ENCODE measurements around the gene ALCAM. TPM values are rescaled to one million over a fixed set of nuclear protein-coding genes. Genes with fewer than 3 reads are reported as not detected.

Gene ALCAM
- total RNA-seq, 2 experiments from 2014 or later = 47.7 to 51.3 TPM

GRCh38 chr3:105533960-105534359 lies 167.3 kb downstream of the ALCAM start:
- Histone ChIP-seq H3K4me1 (ENCODE audit: insufficient read depth, low read length, poor library complexity, severe bottlenecking) (no peaks in the 10 kb centered on the region), H3K4me3 (ENCODE audit: low read depth, low read length, poor library complexity, severe bottlenecking) (no peak overlapping the region), H2AFZ (ENCODE audit: low read length) (no peak overlapping the region), H3K9me2 (ENCODE audit: insufficient read depth, low read length) (no peaks in the 10 kb centered on the region), H3K36me3 (ENCODE audit: insufficient read depth, low read length) (peaks cover 7% of the 10 kb centered on the region; the same call in 1 of the 2 replicates), H3K79me2 (ENCODE audit: insufficient read depth, low read depth, low read length) (no peaks in the 10 kb centered on the region), H4K20me1 (ENCODE audit: insufficient read depth, low read length) (no peaks in the 10 kb centered on the region), H3K9me3 (ENCODE audit: low read length) (no peaks in the 10 kb centered on the region), H3K4me2 (ENCODE audit: low read length) (no peak overlapping the region), H3K27ac (ENCODE audit: low read depth, low read length, poor library complexity, severe bottlenecking) (no peak overlapping the region)
- ChIA-PET CTCF (ENCODE audit: unreplicated experiment) (no interaction called here), POLR2A (no interaction called here)
- no peak for TF ChIP-seq EZH2phosphoT487 (IDR thresholded peaks at IDR 0.05; ENCODE audit: borderline replicate concordance, low read depth, low read length)
- TF ChIP-seq, protein P1, sequence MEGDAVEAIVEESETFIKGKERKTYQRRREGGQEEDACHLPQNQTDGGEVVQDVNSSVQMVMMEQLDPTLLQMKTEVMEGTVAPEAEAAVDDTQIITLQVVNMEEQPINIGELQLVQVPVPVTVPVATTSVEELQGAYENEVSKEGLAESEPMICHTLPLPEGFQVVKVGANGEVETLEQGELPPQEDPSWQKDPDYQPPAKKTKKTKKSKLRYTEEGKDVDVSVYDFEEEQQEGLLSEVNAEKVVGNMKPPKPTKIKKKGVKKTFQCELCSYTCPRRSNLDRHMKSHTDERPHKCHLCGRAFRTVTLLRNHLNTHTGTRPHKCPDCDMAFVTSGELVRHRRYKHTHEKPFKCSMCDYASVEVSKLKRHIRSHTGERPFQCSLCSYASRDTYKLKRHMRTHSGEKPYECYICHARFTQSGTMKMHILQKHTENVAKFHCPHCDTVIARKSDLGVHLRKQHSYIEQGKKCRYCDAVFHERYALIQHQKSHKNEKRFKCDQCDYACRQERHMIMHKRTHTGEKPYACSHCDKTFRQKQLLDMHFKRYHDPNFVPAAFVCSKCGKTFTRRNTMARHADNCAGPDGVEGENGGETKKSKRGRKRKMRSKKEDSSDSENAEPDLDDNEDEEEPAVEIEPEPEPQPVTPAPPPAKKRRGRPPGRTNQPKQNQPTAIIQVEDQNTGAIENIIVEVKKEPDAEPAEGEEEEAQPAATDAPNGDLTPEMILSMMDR (conservative IDR thresholded peaks at IDR 0.05; ENCODE audit: low read length) = no peak
- no peak for DNase-seq (ENCODE audit: low spot score)
- BruUV-seq (replicated peaks) = no TSS peak
- intact Hi-C loops (cut with micrococcal nuclease; ENCODE audit: unreplicated experiment) = no loop called here

- peaks cover 7% of the 10 kb centered on the region; the same call in 1 of the 2 replicates for H3K36me3 ChIP-seq (ENCODE audit: insufficient read depth, low read length)
- no peak for DNase-seq (ENCODE audit: low spot score)
- H2AFZ ChIP-seq (ENCODE audit: low read length) = no peak overlapping the region
- no TSS peak for BruUV-seq (replicated peaks)
- H3K4me1 ChIP-seq (ENCODE audit: insufficient read depth, low read length, poor library complexity, severe bottlenecking) = no peaks in the 10 kb centered on the region
- intact Hi-C loops (cut with micrococcal nuclease; ENCODE audit: unreplicated experiment) = no loop called here
- H3K4me2 ChIP-seq (ENCODE audit: low read length) = no peak overlapping the region
- H4K20me1 ChIP-seq (ENCODE audit: insufficient read depth, low read length) = no peaks in the 10 kb centered on the region
- POLR2A ChIA-PET = no interaction called here
- TF ChIP-seq, protein P1 (conservative IDR thresholded peaks at IDR 0.05; ENCODE audit: low read length) = no peak
- no peak for TF ChIP-seq EZH2phosphoT487 (IDR thresholded peaks at IDR 0.05; ENCODE audit: borderline replicate concordance, low read depth, low read length)
- no peaks in the 10 kb centered on the region for H3K9me2 ChIP-seq (ENCODE audit: insufficient read depth, low read length)
- H3K4me3 ChIP-seq (ENCODE audit: low read depth, low read length, poor library complexity, severe bottlenecking) = no peak overlapping the region
- no peaks in the 10 kb centered on the region for H3K79me2 ChIP-seq (ENCODE audit: insufficient read depth, low read depth, low read length)
- H3K27ac ChIP-seq (ENCODE audit: low read depth, low read length, poor library complexity, severe bottlenecking) = no peak overlapping the region
- CTCF ChIA-PET (ENCODE audit: unreplicated experiment) = no interaction called here
- H3K9me3 ChIP-seq (ENCODE audit: low read length) = no peaks in the 10 kb centered on the region
Observed at GRCh38 chr3:105534491-105534890, 167.8 kb downstream of the ALCAM start.

DNA sequence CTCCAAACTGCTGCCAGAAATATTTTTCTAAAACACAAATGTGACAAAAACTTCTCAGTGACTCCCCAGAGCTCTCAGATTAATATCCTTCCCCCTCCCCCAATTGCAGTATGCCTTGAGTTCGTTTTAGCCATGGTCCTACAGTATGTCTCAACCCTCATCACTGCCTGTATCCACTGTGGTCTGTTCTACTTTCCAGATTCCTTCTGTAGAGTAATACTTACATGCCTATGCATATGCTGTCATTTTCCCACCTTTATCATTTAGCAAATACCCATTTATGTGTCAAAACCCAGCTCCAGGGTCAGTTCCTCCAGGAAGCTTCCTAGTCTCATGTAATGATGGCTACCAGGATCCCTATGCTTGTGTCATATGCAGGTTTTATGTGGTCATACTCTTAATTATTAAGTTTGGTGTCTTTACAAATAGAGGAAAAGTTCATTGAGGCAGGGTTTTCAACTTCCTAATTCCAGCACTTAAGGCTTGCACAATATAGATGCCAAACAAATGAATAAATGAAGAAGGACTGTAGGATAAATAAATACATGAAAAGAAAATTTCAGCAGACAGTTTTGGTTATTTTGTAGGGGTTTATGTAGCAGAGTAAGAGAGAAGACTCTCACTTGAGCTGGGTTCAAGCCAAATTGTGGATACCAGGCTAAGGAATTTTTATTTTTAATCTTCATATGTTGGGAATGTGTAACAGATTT lies 170.8 kb downstream of the ALCAM start:
- H3K9me2 ChIP-seq (ENCODE audit: insufficient read depth, low read length) = no peaks in the 10 kb centered on the region
- ChIA-PET CTCF (ENCODE audit: unreplicated experiment) (no interaction called here), POLR2A (interaction anchor here (1.3 kb wide), 1 partner anchor 9 kb away, joined by 5 read pairs; no protein-coding TSS in a partner anchor)
- H3K4me3 ChIP-seq (ENCODE audit: low read depth, low read length, poor library complexity, severe bottlenecking) = no peak overlapping the region
- H3K9me3 ChIP-seq (ENCODE audit: low read length) = no peaks in the 10 kb centered on the region
- TF ChIP-seq, protein P1 (conservative IDR thresholded peaks at IDR 0.05; ENCODE audit: low read length) = no peak
- TF ChIP-seq EZH2phosphoT487 (IDR thresholded peaks at IDR 0.05; ENCODE audit: borderline replicate concordance, low read depth, low read length) = no peak
- no peaks in the 10 kb centered on the region for H3K79me2 ChIP-seq (ENCODE audit: insufficient read depth, low read depth, low read length)
- H3K4me1 ChIP-seq (ENCODE audit: insufficient read depth, low read length, poor library complexity, severe bottlenecking) = no peaks in the 10 kb centered on the region
- peaks cover 34% of the 10 kb centered on the region; the same call in 1 of the 2 replicates for H3K36me3 ChIP-seq (ENCODE audit: insufficient read depth, low read length)
- H3K4me2 ChIP-seq (ENCODE audit: low read length) = no peak overlapping the region
- intact Hi-C loops (cut with micrococcal nuclease; ENCODE audit: unreplicated experiment) = no loop called here
- no peak for DNase-seq (ENCODE audit: low spot score)
- no peak overlapping the region for H3K27ac ChIP-seq (ENCODE audit: low read depth, low read length, poor library complexity, severe bottlenecking)
- no peak overlapping the region for H2AFZ ChIP-seq (ENCODE audit: low read length)
- no TSS peak for BruUV-seq (replicated peaks)
- no peaks in the 10 kb centered on the region for H4K20me1 ChIP-seq (ENCODE audit: insufficient read depth, low read length)

All from OCI-LY7 (cell line).